HG03571 (cell line): ENCODE data around the gene MBD3.

Experiments
- ATAC-seq: cut with Tn5 transposase; IDR thresholded peaks from one replicate; pipeline ENCODE4 v1.9.1; 2021; ENCODE audit not compliant: unreplicated experiment

The MBD3 gene

DNA sequence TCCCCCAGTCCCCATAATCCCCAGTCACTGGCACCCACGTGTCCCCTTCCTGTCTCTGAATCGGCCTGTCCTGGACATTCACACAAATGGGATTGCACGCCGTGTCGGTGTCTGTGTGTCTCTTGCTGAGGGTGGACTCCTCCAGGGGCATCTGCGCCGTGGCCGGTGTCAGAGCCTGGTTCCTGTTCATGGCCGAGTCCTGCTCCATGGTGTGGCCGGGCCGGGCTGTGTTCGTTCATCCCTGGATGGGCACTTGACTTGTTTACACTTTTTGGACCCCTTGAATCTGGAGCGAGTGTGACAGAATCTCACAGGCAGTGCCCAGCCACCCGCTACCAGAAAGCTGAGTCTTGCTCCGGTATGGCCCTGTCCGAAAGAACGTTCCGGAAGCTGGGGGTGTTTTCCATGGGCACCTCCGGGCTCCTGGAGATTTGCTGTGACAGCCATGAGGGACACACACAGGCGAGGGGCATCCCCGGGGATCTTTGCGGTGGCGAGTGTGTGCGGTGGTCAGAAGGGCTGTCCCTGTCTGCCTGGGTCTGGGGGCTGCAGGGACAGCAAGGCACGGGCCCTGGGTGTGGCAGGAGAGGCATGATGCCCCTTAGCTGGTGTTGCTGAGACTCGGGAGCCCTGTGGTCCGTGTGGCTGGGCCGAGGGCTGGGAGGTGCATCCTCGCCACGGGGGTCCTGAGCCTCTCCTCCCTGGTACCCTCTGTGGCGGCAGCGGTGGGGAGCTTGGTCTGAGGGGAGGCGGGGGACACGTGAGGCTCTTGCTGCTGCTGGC lies 18.1 kb downstream of the MBD3 start:
- ATAC-seq = no peak

DNA sequence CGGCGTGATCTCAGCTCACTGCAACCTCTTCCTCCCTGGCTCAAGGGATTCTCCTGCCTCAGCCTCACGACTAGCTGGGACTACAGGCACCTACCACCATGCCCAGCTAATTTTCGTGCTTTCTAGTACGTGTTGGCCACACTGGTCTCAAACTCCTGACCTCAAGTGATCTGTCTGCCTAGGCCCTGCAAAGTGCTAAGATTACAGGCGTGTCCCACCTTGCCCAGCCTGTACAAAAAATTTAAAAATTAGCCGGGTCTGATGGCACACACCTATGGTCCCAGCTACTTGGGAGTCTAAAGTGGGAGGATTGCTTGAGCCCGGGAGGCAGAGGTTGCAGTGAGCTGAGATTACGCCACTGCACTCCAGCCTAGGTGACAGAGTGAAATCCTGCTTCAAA lies 19.9 kb downstream of the MBD3 start:
- ATAC-seq = no peak

DNA sequence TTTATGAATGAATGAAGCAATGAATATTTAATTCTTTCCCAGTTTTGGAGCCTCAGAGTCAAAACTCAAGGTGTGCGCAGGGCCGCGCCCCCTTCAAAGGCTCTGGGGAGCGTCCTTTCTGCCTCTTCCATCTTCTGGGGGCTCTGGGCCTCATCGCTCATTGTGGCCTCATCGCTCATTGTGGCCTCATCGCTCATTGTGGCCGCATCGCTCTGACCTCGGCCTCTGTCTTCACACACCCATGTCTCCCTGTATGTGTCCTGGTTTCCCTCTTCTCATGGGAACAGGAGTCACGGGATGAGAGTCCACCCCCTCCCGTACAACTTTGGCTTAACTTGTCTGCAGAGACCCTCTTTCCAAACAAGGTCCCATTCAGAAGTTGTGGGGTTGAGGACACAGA lies 21.3 kb downstream of the MBD3 start:
- no peak for ATAC-seq

DNA sequence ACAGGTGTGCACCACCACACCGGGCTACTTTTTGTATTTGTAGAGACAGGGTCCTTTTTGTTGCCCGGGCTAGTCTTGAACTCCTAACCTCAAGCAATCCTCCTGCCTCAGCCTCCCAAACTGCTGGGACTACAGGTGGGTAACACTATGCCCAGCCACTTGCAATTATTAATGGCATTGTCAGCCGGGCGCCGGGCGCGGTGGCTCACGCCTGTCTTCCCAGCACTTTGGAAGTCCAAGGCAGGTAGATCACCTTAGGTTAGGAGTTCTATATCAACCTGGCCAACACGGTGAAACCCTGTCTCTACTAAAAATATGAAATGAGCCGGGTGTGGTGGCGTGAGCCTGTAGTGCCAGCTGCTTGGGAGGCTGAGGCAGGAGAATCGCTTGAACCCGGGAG lies 21.8 kb downstream of the MBD3 start:
- ATAC-seq = no peak

DNA sequence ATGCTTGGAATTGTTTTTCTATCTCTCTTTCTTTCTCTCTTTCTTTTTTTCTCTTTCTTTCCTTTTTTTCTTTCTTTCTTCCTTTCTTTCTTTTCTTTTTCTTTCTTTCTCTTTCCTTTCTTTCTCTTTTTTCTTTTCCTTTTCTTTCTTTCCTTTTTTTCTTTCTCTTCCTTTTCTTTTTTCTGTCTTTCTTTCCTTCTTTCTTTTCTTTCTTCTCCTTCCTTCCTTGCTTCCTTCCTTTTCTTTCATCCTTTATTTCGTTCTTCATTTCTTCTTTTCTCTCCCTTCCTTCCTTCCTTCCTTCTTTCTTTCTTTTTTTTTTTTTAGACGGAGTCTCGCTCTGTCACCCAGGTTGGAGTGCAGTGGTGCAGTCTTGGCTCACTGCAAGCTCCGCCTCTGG lies 22.7 kb downstream of the MBD3 start:
- no peak for ATAC-seq

DNA sequence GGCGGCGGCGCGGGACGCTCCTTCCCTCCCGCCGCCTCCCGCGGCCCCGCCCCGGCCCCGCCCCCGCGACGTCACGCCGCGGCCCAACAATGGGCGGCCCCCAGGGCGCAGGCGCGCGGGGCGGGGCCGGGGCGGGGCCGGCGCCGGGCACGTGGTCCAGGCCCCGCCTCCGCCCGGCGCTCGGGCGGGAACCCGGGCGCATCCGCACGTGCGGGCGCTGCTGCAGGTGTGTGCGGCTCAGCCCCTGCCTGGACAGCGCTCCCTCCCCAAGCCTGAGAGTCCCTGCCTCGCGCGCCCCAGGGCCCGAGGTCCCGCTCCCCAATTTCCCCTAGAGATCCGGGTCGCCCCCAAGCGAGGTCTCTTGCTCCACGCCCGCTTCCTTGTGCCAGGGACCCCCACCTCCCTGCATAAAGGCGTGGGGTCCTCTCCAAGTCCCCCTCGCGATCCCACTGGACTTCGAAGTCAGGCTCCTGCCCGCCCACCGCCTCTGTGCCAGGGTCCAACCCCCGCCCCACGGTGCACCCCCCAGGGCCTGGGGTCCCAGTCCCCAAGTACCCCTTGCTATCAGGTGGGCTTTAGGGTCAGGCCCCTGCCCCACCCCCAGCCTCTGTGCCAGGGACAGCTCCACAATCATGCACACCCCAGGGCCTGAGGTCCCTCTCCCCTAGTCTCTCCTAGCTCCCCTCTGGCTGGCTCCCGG lies 24.2 kb downstream of the MBD3 start, which contains the start of gene MEX3D:
Gene MEX3D (minus strand): TSS at position 6 of the 700 bp plus-strand sequence. CDS start 267 bp downstream, outside the sequence.
- no peak for ATAC-seq

DNA sequence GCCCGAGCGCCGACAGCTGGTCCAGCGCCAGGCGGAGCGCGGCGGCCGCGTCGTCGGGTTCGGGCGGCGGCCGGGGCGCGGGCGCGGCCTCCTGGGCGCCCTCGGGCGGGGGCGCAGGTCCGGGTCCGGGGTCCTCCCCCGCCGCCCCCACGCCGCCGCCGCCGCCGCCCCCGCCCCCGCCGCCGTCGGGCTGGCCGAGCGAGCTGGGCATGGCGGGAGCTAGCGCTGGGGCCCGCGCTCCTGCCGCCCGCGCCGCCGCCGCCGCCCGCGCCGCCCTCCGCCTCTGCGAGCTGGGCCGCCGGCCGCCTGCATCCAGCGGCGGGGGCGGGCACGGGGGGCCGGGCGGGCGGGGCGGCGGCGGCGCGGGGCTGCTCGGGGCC lies 24.8 kb downstream of the MBD3 start:
- no peak for ATAC-seq

DNA sequence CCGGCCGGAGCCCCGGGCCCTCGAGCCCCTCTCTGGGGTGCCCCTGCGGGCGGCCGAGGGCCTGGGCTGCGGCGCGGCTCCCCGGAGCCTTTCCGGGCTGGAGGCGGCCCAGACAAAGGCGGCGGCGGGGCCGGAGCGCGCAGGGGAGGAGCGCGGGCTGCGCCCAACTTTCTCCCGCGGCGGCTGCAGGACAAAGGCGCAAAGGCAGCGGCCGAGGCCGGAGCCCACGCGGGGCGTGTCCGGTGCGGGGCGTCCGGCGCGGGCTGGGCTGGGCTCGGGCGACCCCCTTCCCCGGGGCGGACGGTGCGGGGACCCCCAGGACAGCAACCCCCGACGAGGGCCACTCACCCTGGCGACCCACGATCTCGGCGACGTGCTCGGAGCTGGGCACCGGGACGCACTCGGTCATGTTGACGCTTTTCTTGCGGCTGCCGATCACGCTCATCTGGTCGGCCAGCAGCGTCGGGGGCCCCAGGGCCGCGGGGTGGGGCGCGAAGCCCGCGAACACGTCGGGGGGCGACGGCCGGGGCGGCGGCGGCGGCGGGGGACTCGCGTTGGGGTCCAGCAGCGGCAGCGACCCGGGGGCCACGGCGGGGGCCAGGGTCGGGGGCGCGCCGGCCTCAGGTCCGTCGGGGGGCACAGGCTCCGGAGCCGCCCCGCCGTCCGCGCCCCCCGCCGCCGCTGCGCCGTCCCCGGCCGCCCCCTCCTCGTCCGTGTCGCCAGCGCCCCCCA lies 25.4 kb downstream of the MBD3 start:
- no peak for ATAC-seq

DNA sequence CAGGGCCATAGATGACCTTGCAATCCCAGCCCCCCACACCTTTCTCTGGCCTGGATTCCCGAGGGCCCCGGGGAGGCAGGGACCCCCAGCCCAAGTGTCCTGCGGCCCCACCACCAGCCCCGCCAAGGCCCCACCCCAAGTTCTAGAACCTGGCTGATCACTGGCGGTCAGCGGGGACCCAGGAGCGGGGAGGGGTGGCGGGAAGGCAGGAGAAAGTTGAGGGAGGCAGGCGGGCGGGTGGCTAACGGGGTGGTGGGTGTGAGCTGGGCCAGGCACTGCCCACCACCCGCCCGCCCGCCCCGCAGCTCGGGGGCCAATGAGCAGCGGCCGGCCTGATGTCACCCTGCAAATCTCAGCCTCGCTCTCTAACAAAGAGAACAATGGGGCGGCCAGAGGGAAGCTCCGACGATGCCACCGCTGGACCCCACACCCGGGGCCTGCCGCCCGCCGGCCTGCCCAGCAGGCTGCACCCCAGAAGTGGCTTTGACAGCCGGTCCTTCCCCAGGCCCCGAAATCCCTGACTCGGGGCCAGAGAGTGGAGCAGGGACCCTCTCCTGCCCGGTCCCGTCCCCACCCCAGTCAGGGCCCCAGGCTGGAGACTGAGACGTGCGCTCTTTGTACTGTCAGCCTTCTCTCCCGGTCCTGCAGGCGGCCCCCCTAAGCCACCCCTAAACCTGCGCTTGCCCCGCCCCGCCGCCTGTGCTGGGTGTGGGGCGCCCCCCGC lies 26.1 kb downstream of the MBD3 start:
- no peak for ATAC-seq

DNA sequence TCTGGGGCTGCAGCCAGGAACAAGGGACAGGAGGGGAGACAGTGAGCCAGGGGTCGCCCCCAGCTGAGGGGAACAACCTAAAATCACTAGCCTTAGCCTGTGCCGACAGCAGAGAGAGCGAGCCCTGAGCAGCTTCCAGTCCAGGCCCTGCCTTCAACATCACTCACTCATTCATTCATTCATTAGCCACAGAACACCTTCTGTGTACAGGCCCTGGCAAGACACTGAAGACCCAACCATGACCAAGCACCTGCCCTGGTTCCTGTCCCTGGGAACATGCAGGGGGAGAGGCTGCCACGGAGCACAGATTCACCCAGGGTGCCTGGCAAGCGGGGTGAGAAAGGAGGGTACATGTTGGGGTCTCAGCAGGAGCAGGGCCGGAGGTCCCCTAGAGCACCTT lies 29.4 kb downstream of the MBD3 start:
- ATAC-seq = no peak

DNA sequence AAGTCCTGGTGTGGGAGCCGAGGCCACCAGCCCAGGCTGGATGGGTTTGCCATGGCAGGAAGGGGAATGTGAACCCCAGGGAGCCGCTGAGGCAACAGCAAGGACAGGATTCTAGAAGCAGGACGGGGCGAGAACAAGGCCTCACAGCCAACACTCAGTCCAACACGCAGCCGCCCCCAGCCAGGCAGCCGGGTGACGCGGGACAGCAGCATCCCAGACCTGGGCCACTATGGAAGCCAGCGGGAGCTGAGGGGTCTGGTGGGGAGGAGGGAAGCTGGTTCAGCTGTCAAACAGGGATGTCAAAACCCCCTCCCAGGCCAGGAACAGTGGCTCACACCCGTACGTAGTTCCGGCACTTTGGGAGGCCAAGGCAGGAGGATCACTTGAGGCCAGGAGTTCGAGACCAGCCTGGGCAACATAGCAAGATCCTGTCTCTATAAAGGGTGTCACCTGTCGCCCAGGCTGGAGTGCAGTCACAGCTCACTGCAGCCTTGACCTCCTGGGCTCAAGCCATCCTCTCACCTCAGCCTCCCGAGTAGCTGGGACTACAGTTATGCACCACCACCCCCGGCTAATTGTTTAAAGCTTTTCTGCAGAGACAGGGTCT lies 31.3 kb downstream of the MBD3 start:
- no peak for ATAC-seq

DNA sequence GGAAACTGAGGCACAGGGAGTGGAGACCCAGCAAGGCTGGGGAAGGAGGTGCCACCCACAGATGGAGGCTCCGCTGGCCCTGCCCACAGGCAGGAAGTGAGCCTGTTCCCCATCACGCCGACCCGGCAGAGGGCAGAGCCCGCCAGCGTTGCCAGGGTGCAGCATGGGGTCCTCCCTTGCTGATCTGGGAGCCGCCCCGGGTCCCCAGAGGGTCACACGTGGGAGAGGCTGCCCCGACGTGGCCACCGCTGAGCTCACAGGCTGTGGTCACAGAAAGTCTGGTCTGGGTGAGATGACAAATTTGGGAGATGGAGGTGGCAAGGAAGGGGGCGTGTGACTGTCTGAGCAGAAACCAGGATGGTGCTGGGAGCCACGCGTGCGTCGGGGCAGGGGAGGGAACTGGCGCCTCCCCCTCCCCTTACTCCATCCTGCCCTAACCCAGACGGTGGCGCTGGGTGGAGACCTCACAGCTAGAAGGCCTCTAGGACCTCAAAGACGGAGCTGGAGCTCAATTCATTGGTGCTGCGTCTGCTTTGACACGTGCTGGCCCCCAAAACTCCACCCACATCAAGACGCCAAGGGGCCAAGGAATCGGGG lies 32.3 kb downstream of the MBD3 start:
- no peak for ATAC-seq

DNA sequence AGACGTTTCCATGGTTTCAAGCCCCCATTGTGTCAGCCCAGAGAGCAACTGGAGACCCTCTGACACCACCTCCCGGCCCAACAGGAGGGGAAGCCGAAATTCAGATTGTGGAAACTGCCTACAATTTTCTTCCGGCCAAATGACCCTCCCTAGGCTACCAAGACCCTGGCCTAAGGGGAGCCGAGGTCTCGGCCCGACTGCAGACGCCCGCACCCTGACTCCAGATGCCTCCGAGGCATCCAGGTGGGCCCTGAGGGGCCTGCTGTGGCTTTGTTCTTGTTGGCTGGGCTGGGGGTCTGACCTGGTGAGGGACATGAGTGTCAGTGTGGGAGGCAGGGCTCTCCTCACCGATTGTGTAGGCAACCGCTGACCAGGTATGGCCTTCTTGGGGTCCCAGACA lies 34.1 kb downstream of the MBD3 start:
- ATAC-seq = no peak

DNA sequence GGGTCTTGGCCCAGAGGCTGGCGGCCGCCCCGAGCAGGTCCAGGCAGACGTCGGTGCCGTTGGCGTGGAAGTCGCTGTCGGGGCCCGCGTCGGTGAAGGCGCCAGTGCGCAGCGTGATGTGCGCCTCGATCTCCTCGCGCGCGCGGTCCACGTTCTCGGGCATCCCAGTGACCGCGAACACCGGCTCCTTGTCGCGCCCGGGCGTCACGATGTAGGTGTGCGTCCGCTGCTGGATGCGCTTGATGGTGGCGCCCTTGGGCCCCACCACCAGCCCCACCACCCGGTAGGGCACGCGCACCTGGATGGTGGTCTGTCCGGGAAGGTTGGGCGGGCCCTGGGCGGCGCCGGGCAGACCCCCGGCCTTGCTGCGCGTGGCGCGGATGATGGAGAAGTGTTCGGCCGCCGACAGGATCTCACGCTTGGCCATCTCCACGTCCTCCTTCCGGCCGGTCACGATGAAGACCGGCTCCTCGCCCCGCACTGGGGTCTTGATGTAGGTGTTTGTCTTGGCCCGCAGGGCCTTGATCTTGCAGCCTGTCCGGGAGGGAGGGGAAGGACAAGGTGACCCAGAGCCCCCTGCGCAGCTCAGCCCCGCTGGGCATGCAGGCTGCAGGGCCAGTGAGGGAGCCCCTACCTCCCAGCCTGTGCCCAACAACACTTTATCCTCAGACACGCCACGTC lies 36.1 kb downstream of the MBD3 start:
- no peak for ATAC-seq

DNA sequence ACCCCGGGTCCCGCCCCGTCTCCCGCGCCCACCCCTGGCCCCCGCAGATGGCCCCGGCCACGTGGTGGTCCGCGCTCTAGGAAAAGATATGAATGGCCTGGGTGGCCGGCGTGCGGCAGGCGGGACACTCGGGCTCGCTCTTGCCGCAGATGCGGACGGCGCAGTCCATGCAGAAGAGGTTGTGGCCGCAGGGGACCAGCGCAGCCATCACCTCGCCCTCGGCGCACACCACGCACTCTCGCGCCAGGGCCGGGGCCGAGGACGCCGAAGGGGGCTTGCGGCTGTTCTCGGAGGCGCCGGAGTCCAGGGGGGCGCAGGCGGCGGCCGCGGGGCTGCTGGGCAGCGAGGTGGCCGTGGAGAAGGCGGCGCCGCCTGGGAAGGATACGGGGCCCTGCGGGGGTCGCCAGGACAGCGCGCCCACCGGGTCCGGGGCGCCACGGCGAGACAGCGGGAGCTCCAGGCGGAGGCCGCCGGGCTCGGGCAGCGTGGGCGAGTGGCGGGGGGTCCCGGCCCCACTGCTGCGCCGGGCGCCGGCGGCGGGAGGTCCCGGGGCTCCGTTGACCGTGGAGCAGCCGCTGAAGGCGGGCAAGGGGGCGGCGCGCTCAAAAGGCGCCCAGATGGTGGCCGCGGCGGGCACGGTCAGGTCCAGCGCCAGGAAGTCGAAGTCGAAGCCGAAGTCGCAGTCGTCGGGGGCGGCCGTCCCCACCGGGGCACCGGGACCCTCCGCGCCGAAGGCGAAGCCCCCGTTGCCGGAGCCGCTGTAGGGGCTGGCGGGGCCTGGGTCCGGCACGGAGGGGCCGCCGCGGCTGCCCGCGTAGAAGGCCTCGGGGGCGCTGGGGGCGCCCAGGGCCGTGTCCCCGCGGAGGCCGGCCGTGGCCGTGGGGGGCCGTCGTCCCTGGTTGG lies 36.9 kb downstream of the MBD3 start:
- no peak for ATAC-seq

DNA sequence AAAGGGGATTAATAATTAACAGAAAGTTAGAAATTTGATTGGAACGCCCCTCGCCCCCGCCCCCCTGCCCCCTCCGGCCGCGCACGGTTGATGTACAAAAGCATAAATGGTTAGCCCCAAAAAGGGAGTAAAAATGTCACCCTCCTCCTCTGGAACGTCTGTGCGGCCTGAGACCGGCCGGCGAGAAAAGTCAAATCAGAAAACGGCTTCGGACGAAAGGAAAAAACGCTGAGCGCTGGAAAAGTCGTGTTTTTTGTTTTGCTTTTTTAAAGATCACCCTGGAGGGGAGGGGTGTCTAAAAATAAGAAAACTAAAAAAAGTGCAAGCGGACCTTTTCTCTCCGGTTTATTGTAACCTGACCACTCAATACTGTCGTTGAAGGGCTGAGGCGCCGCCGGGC lies 37.7 kb downstream of the MBD3 start:
- ATAC-seq = no peak

DNA sequence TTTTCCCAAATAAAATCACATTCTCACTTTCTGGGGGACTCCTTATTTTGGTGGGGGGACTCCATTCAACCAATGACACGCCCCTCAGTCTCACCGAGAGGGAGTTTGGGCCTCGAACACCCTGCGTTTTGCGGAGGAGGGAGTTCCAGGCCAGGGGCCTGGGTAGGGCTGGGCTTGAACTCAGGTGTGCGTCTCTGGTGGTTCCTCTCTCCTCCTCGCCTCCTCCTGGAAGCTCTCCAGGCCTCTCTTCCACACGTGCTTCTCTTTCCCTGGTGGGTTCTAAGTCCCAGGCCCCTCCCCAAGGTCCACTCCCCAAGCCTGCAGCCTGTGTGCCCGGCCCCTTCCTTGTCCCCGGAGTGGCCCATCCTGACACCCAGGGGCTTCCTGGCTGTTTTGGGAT lies 39.2 kb downstream of the MBD3 start:
- ATAC-seq = no peak

DNA sequence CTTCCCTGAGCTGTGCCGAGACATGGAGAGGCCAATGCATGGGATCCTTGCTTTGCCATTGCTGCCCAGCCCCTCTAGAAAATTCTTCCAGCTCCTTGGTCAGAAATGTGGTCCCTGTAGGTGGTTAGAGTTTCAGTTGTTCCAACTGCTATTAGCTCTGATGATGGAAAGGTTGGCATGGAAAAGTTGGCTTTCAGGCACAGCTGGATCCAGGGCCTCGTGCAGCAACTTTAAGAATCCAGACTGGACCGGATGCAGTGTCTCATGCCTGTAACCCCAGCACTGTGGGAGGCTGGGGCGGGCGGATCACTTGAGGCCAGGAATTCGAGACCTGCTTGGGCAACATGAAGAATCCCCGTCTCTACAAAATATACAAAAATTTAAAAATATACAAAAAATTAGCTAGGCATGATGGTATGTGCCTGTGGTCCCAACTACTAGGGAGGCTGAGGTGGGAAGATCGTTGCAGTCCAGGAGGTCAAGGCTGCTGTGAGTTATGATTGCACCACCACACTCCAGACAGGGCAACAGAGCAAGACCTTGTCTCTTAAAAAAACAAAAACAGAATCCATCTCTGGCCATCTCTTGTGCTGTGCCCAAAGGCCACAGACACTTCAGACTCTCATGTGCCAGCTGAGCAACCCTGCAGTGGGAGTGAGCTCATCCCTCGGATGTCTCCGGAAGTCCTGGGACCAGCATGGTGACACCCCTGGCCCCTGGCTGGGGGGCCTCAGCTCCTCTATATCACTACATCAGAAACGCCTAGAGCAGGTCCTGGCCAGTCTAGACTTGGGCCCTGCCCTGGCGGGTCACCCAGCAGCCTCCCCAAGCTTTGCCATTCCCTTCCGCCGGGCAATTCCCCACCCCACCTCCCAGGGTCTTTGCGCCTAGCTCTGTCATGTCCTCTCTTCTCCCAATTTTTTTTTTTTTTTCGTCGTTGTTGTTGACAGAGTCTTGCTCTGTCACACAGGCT lies 41.3 kb downstream of the MBD3 start:
- ATAC-seq = no peak
